GM23338 (cell line): ENCODE results near the gene TNS3.

Source experiments
- CTCF ChIP-seq, 2 experiments: fragments of 200-600 bp in 1 of 2; sonication (generic) in 1 of 2; conservative IDR thresholded peaks; 2 replicates each; pipeline versions ENCODE4 v1.5.1 to v1.6.1; 2016 to 2017; ENCODE audit warnings: antibody characterized with exemption in 2 of 2, low read depth in 2 of 2, mild to moderate bottlenecking in 2 of 2, moderate library complexity in 1 of 2
- ETS1 ChIP-seq: IDR thresholded peaks from 2 replicates; pipeline ENCODE4 v1.6.1; 2016; ENCODE audit warnings: antibody characterized with exemption
- EZH2 ChIP-seq: fragments of 200-600 bp; sonication (generic); IDR thresholded peaks from one replicate; pipeline ENCODE4 v1.8.0; 2017; ENCODE audit warnings: antibody characterized with exemption, mild to moderate bottlenecking, low read depth; ENCODE audit not compliant: unreplicated experiment
- EZH2phosphoT487 ChIP-seq: fragments of 200-600 bp; sonication (generic); IDR thresholded peaks from one replicate; pipeline ENCODE4 v1.8.1; 2018; ENCODE audit warnings: antibody characterized with exemption; ENCODE audit not compliant: unreplicated experiment
- JUNB ChIP-seq: IDR thresholded peaks from one replicate; pipeline ENCODE4 v1.6.1; 2016; ENCODE audit warnings: antibody characterized with exemption; ENCODE audit not compliant: unreplicated experiment
- NANOG ChIP-seq: IDR thresholded peaks from 2 replicates; pipeline ENCODE4 v1.6.1; 2016; ENCODE audit warnings: antibody characterized with exemption, borderline replicate concordance
- POLR2AphosphoS5 ChIP-seq: IDR thresholded peaks from 2 replicates; pipeline ENCODE4 v1.6.1; 2016; ENCODE audit warnings: antibody characterized with exemption, low read depth
- REST ChIP-seq: IDR thresholded peaks from one replicate; pipeline ENCODE4 v1.6.1; 2018; ENCODE audit warnings: antibody characterized with exemption; ENCODE audit not compliant: unreplicated experiment
- STAT1 ChIP-seq: IDR thresholded peaks from one replicate; pipeline ENCODE4 v1.6.1; 2016; ENCODE audit warnings: antibody characterized with exemption; ENCODE audit not compliant: unreplicated experiment
- ZNF114 ChIP-seq: fragments of 250-450 bp; sonication (Bioruptor Pico); IDR thresholded peaks from 2 replicates; pipeline ENCODE4 v1.5.0; 2020; ENCODE audit warnings: mild to moderate bottlenecking, moderate library complexity
- ZNF331 ChIP-seq: fragments of 250-450 bp; sonication (Bioruptor Pico); IDR thresholded peaks from 2 replicates; pipeline ENCODE4 v1.5.0; 2020; ENCODE audit warnings: low read depth, mild to moderate bottlenecking, moderate library complexity

- TF ChIP-seq CTCF (conservative IDR thresholded peaks at IDR 0.05; ENCODE audit: low read depth in 2 of 2) (peak; percentile 9 to 38; a peak in 2 of 4 replicates), REST (no peak), EZH2 (no peak), JUNB (no peak), POLR2AphosphoS5 (no peak), ETS1 (no peak), EZH2phosphoT487 (no peak), ZNF331 (CRISPR knock-in tag) (no peak), STAT1 (no peak), ZNF114 (CRISPR knock-in tag) (no peak), NANOG (no peak)
These were observed 47.4 kb downstream of the TNS3 start for GRCh38 chr7:47534322-47535034.
